ENCODE measurements around the gene CHMP1B.

The CHMP1B gene

DNA sequence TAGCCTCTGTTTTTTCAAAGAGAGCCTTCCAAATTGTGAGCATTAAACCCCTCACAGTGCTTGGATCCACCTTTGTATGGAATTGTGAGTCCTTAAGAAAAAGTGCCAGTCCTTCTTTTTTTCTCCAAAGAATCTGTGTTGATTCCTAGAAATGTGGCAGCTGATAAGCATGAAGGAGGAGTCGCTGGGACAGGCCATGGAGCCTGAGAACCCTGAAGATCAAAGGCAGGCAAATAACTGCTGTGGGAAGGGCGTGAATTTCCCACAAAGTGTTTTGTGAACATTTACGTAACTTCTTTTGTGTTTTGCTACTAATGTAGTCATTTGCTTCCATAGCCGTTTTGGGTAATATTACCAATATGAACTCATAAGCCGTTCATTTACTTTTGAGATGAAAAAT lies 27.7 kb upstream of the CHMP1B start:
- H3F3A ChIP-seq (ENCODE audit: insufficient read depth, low read length), result no peaks in the 10 kb centered on the region

DNA sequence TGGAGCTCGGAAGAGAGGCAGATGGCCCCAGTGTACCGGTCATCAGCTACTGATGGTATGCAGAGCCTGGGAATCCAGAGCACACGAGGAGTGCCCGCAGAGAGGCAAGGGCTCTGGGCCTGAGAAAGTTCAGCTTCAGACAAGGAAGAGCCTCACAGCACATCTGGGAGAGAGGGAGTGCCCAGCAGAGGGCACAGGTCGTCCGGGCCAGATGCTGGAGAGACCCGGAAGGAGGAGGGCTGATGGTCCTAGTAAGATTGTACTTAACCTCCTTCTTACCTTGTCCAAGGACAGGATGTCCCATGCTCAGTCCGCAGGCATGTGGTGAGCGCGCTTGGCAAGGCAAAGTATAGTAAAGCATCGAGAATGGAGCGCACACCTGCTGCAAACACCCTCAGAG lies 24.4 kb upstream of the CHMP1B start:
- Histone ChIP-seq H2AFZ (ENCODE audit: low read length) (no peak overlapping the region), H3K27me3 (replicated peaks; ENCODE audit: insufficient read depth, low read length) (no peaks in the 10 kb centered on the region; the same call in 1 of the 2 replicates), H3F3A (ENCODE audit: insufficient read depth, low read length) (no peaks in the 10 kb centered on the region), H3K9me3 (replicated peaks; ENCODE audit: insufficient read depth, low read length) (no peaks in the 10 kb centered on the region), H3K79me2 (ENCODE audit: low read length) (no peaks in the 10 kb centered on the region), H4K20me1 (ENCODE audit: insufficient read depth, low read length) (no peaks in the 10 kb centered on the region), H3K4me3 (ENCODE audit: low read length) (no peak overlapping the region), H3K36me3 (replicated peaks; ENCODE audit: insufficient read depth, low read length) (no peaks in the 10 kb centered on the region), H3K27ac (ENCODE audit: low read length) (no peak overlapping the region), H3K9me2 (replicated peaks; ENCODE audit: insufficient read depth, low read length) (no peaks in the 10 kb centered on the region), H3K4me2 (ENCODE audit: low read depth, low read length) (no peak overlapping the region), H3K4me1 (ENCODE audit: low read length) (no peaks in the 10 kb centered on the region), H3K9ac (ENCODE audit: low read length) (no peak overlapping the region)
- no peak for DNase-seq
- no peak for TF ChIP-seq EZH2 (optimal IDR thresholded peaks at IDR 0.05; ENCODE audit: low read depth, low read length)
- TF ChIP-seq, protein P1, sequence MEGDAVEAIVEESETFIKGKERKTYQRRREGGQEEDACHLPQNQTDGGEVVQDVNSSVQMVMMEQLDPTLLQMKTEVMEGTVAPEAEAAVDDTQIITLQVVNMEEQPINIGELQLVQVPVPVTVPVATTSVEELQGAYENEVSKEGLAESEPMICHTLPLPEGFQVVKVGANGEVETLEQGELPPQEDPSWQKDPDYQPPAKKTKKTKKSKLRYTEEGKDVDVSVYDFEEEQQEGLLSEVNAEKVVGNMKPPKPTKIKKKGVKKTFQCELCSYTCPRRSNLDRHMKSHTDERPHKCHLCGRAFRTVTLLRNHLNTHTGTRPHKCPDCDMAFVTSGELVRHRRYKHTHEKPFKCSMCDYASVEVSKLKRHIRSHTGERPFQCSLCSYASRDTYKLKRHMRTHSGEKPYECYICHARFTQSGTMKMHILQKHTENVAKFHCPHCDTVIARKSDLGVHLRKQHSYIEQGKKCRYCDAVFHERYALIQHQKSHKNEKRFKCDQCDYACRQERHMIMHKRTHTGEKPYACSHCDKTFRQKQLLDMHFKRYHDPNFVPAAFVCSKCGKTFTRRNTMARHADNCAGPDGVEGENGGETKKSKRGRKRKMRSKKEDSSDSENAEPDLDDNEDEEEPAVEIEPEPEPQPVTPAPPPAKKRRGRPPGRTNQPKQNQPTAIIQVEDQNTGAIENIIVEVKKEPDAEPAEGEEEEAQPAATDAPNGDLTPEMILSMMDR (IDR thresholded peaks at IDR 0.05; ENCODE audit: low read length), result no peak
- TF ChIP-seq EZH2phosphoT487 (IDR thresholded peaks at IDR 0.05; ENCODE audit: low read length), result no peak

More for the DNA sequence above, 27.7 kb upstream of the CHMP1B start:
- H3K4me3 ChIP-seq (ENCODE audit: low read length), result no peak overlapping the region
- H2AFZ ChIP-seq (ENCODE audit: low read length), result no peak overlapping the region
- no peaks in the 10 kb centered on the region for H3K9me3 ChIP-seq (replicated peaks; ENCODE audit: insufficient read depth, low read length)
- no peak overlapping the region for H3K9ac ChIP-seq (ENCODE audit: low read length)
- peaks cover 3% of the 10 kb centered on the region; the same call in 1 of the 2 replicates for H3K4me1 ChIP-seq (ENCODE audit: low read length)
- no peak overlapping the region for H3K27ac ChIP-seq (ENCODE audit: low read length)
- no peak overlapping the region for H3K4me2 ChIP-seq (ENCODE audit: low read depth, low read length)
- no peak for TF ChIP-seq EZH2phosphoT487 (IDR thresholded peaks at IDR 0.05; ENCODE audit: low read length)
- no peak for TF ChIP-seq EZH2 (optimal IDR thresholded peaks at IDR 0.05; ENCODE audit: low read depth, low read length)
- TF ChIP-seq, protein P1 (IDR thresholded peaks at IDR 0.05; ENCODE audit: low read length), result no peak
- H3K36me3 ChIP-seq (replicated peaks; ENCODE audit: insufficient read depth, low read length), result no peaks in the 10 kb centered on the region
- H3K27me3 ChIP-seq (replicated peaks; ENCODE audit: insufficient read depth, low read length), result peaks cover 11% of the 10 kb centered on the region; the same call in 1 of the 2 replicates
- H3K9me2 ChIP-seq (replicated peaks; ENCODE audit: insufficient read depth, low read length), result no peaks in the 10 kb centered on the region
- no peak for DNase-seq
- no peaks in the 10 kb centered on the region for H3K79me2 ChIP-seq (ENCODE audit: low read length)
- no peaks in the 10 kb centered on the region for H4K20me1 ChIP-seq (ENCODE audit: insufficient read depth, low read length)

DNA sequence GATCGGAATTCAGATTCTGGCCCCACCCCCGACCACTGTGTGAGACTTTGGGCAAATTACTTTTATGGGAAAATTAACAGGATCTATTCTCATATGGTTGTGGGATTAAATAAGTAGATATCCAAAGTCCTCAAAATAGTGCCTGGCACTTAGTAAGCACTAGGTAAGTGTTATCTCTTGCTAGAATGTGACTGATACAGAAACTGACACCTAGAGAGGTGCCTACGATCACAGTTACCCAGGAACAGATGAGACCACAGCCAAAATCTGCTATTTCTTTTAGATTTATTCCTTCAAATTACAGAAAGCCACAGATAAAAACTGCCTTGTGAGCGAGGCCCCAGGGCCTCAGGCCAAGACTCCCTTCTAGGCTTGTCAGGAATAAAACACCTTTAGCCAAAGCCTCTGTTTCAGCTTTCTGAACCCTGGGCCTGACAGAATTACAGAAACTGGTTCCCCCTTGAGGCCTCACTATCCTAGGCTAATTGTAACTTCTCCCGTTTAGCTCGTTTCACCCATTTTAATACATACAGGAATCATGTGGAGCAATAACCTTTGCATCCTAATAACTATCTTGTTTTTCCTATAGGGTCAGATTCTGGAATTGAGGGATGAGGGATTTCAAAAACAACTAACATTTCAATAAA lies 22.3 kb upstream of the CHMP1B start:
- no peak for DNase-seq
- Histone ChIP-seq H3K79me2 (ENCODE audit: low read length) (no peaks in the 10 kb centered on the region), H3K9me3 (replicated peaks; ENCODE audit: insufficient read depth, low read length) (no peaks in the 10 kb centered on the region), H3K4me3 (ENCODE audit: low read length) (no peak overlapping the region), H3K9me2 (replicated peaks; ENCODE audit: insufficient read depth, low read length) (no peaks in the 10 kb centered on the region), H3K4me1 (ENCODE audit: low read length) (no peaks in the 10 kb centered on the region), H3K36me3 (replicated peaks; ENCODE audit: insufficient read depth, low read length) (no peaks in the 10 kb centered on the region), H3K27me3 (replicated peaks; ENCODE audit: insufficient read depth, low read length) (no peaks in the 10 kb centered on the region), H3K27ac (ENCODE audit: low read length) (no peak overlapping the region), H3F3A (ENCODE audit: insufficient read depth, low read length) (no peaks in the 10 kb centered on the region), H4K20me1 (ENCODE audit: insufficient read depth, low read length) (no peaks in the 10 kb centered on the region), H3K9ac (ENCODE audit: low read length) (no peak overlapping the region), H3K4me2 (ENCODE audit: low read depth, low read length) (no peak overlapping the region), H2AFZ (ENCODE audit: low read length) (no peak overlapping the region)
- TF ChIP-seq, protein P1 (IDR thresholded peaks at IDR 0.05; ENCODE audit: low read length), result no peak
- TF ChIP-seq EZH2 (optimal IDR thresholded peaks at IDR 0.05; ENCODE audit: low read depth, low read length), result no peak
- no peak for TF ChIP-seq EZH2phosphoT487 (IDR thresholded peaks at IDR 0.05; ENCODE audit: low read length)

Data from MM.1S (cell line).